LNCAP (cell line): ENCODE results near the gene IGF2R.

Experiments used
- CTCF ChIP-seq: fragments of 450-650 bp; IDR thresholded peaks from 2 replicates; pipeline ENCODE4 v1.5.1; 2017; ENCODE audit warnings: mild to moderate bottlenecking

Gene IGF2R

GRCh38 chr6:160015778-160016684 lies 47.1 kb downstream of the IGF2R start:
- TF ChIP-seq CTCF = no peak

GRCh38 chr6:160022101-160022500 lies 53.2 kb downstream of the IGF2R start:
- TF ChIP-seq CTCF = no peak

- no peak for TF ChIP-seq CTCF
Observed at GRCh38 chr6:160022793-160023192, 53.9 kb downstream of the IGF2R start.

GRCh38 chr6:160024152-160024551 lies 55.3 kb downstream of the IGF2R start:
- TF ChIP-seq CTCF = no peak

- TF ChIP-seq CTCF = no peak
Observed at GRCh38 chr6:160027076-160027475, 58.2 kb downstream of the IGF2R start.

- no peak for TF ChIP-seq CTCF
Observed at GRCh38 chr6:160027931-160028330, 59.0 kb downstream of the IGF2R start.

GRCh38 chr6:160028487-160029275 lies 59.8 kb downstream of the IGF2R start:
- TF ChIP-seq CTCF = no peak
